ENCODE measurements around the gene CLCA2. TPM values are rescaled to one million over a fixed set of nuclear protein-coding genes. Genes with fewer than 3 reads are reported as not detected.

CLCA2 gene
- total RNA-seq, 2 donors from 2014 or later = 2.7 to 2.8 TPM

- Histone ChIP-seq H3K27me3 (replicated peaks; ENCODE audit: insufficient read depth) (no peaks in the 10 kb centered on the region), H3K4me1 (replicated peaks) (no peaks in the 10 kb centered on the region), H3K36me3 (no peaks in the 10 kb centered on the region), H3K4me3 (no peak overlapping the region), H3K9me3 (no peaks in the 10 kb centered on the region), H3K27ac (no peak overlapping the region)
- 20% methylated on average over 4 of the region's 4 CpGs for WGBS
- no peak for DNase-seq (ENCODE audit: low spot score)
- intact Hi-C loops (cut with DNase I) = no loop called here
- TF ChIP-seq POLR2AphosphoS5 (IDR thresholded peaks at IDR 0.05) (no peak), POLR2A (IDR thresholded peaks at IDR 0.05) (no peak)
- TF ChIP-seq, protein P1, sequence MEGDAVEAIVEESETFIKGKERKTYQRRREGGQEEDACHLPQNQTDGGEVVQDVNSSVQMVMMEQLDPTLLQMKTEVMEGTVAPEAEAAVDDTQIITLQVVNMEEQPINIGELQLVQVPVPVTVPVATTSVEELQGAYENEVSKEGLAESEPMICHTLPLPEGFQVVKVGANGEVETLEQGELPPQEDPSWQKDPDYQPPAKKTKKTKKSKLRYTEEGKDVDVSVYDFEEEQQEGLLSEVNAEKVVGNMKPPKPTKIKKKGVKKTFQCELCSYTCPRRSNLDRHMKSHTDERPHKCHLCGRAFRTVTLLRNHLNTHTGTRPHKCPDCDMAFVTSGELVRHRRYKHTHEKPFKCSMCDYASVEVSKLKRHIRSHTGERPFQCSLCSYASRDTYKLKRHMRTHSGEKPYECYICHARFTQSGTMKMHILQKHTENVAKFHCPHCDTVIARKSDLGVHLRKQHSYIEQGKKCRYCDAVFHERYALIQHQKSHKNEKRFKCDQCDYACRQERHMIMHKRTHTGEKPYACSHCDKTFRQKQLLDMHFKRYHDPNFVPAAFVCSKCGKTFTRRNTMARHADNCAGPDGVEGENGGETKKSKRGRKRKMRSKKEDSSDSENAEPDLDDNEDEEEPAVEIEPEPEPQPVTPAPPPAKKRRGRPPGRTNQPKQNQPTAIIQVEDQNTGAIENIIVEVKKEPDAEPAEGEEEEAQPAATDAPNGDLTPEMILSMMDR (IDR thresholded peaks at IDR 0.05) = no peak
These were observed 53.3 kb downstream of the CLCA2 start for GRCh38 chr1:86477256-86477655.

- no peaks in the 10 kb centered on the region for H3K9me3 ChIP-seq
- WGBS = 31% methylated on average over 4 of the region's 4 CpGs
- no peak for DNase-seq (ENCODE audit: low spot score)
- TF ChIP-seq, protein P1 (IDR thresholded peaks at IDR 0.05) = no peak
- TF ChIP-seq POLR2A (IDR thresholded peaks at IDR 0.05) (no peak), POLR2AphosphoS5 (IDR thresholded peaks at IDR 0.05) (no peak)
- H3K36me3 ChIP-seq = no peaks in the 10 kb centered on the region
- H3K27me3 ChIP-seq (replicated peaks; ENCODE audit: insufficient read depth) = no peaks in the 10 kb centered on the region
- no peaks in the 10 kb centered on the region for H3K4me1 ChIP-seq (replicated peaks)
- no peak overlapping the region for H3K4me3 ChIP-seq
- intact Hi-C loops (cut with DNase I) = no loop called here
- H3K27ac ChIP-seq = no peak overlapping the region
These were observed 53.7 kb downstream of the CLCA2 start for GRCh38 chr1:86477682-86478081.

- intact Hi-C loops (cut with DNase I) = no loop called here
- no peaks in the 10 kb centered on the region for H3K27me3 ChIP-seq (replicated peaks; ENCODE audit: insufficient read depth)
- TF ChIP-seq POLR2A (IDR thresholded peaks at IDR 0.05) = no peak
- TF ChIP-seq, protein P1 (IDR thresholded peaks at IDR 0.05) = no peak
- no peak for TF ChIP-seq POLR2AphosphoS5 (IDR thresholded peaks at IDR 0.05)
- H3K4me3 ChIP-seq = no peak overlapping the region
- H3K9me3 ChIP-seq = no peaks in the 10 kb centered on the region
- WGBS = 66% methylated on average over 5 of the region's 5 CpGs
- no peak overlapping the region for H3K27ac ChIP-seq
- H3K4me1 ChIP-seq (replicated peaks) = no peaks in the 10 kb centered on the region
- DNase-seq (ENCODE audit: low spot score) = no peak
- no peaks in the 10 kb centered on the region for H3K36me3 ChIP-seq
These were observed 54.6 kb downstream of the CLCA2 start for GRCh38 chr1:86478416-86479156.

GRCh38 chr1:86481966-86482365 lies 58.0 kb downstream of the CLCA2 start:
- no peak overlapping the region for H3K4me3 ChIP-seq
- 77% methylated on average over 4 of the region's 4 CpGs for WGBS
- H3K4me1 ChIP-seq (replicated peaks) = no peaks in the 10 kb centered on the region
- H3K27me3 ChIP-seq (replicated peaks; ENCODE audit: insufficient read depth) = no peaks in the 10 kb centered on the region
- intact Hi-C loops (cut with DNase I) = no loop called here
- no peaks in the 10 kb centered on the region for H3K36me3 ChIP-seq
- no peaks in the 10 kb centered on the region for H3K9me3 ChIP-seq
- no peak overlapping the region for H3K27ac ChIP-seq
- TF ChIP-seq, protein P1 (IDR thresholded peaks at IDR 0.05) = no peak
- TF ChIP-seq POLR2AphosphoS5 (IDR thresholded peaks at IDR 0.05) = no peak
- TF ChIP-seq POLR2A (IDR thresholded peaks at IDR 0.05) = no peak
- no peak for DNase-seq (ENCODE audit: low spot score)
